ENCODE measurements around the gene CHEK2.
"Not testable (repeated sequence)": the region's sequence is repeated elsewhere in the genome, so short reads cannot be mapped to it uniquely, and the experiment has no call there.

CHEK2 gene

GRCh38 chr22:28741200-28741784 lies 328 bp downstream of the CHEK2 start:
- TF ChIP-seq, protein P1, sequence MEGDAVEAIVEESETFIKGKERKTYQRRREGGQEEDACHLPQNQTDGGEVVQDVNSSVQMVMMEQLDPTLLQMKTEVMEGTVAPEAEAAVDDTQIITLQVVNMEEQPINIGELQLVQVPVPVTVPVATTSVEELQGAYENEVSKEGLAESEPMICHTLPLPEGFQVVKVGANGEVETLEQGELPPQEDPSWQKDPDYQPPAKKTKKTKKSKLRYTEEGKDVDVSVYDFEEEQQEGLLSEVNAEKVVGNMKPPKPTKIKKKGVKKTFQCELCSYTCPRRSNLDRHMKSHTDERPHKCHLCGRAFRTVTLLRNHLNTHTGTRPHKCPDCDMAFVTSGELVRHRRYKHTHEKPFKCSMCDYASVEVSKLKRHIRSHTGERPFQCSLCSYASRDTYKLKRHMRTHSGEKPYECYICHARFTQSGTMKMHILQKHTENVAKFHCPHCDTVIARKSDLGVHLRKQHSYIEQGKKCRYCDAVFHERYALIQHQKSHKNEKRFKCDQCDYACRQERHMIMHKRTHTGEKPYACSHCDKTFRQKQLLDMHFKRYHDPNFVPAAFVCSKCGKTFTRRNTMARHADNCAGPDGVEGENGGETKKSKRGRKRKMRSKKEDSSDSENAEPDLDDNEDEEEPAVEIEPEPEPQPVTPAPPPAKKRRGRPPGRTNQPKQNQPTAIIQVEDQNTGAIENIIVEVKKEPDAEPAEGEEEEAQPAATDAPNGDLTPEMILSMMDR (conservative IDR thresholded peaks at IDR 0.05; ENCODE audit: low read depth, low read length) = no peak
- peak overlapping the region; percentile 78 for H3K4me3 ChIP-seq (ENCODE audit: low read length)
- DNase-seq (ENCODE audit: low read depth) = no peak

DNA sequence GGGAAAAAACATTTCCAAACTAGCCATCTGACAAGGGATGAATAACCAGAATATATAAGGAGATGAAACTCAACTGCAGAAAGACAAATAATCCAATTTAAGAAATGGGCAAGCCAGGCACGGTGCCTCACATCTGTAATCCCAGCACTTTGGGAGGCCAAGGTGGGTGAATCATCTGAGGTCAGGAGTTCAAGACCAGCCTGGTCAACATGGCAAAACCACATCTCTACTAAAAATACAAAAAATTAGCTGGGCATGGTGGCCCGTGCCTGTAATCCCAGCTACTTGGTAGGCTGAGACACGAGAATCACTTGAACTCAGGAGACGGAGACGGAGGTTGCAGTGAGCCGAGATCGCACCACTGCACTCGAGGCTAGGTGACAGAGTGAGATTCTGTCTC lies 2.7 kb downstream of the CHEK2 start:
- not testable (repeated sequence) for H3K4me3 ChIP-seq (ENCODE audit: low read length); DNase-seq (ENCODE audit: low read depth)

- DNase-seq (ENCODE audit: low read depth) = no peak
- TF ChIP-seq, protein P1 (conservative IDR thresholded peaks at IDR 0.05; ENCODE audit: low read depth, low read length) = no peak
These were observed 3.9 kb downstream of the CHEK2 start for GRCh38 chr22:28737701-28738100.

DNA sequence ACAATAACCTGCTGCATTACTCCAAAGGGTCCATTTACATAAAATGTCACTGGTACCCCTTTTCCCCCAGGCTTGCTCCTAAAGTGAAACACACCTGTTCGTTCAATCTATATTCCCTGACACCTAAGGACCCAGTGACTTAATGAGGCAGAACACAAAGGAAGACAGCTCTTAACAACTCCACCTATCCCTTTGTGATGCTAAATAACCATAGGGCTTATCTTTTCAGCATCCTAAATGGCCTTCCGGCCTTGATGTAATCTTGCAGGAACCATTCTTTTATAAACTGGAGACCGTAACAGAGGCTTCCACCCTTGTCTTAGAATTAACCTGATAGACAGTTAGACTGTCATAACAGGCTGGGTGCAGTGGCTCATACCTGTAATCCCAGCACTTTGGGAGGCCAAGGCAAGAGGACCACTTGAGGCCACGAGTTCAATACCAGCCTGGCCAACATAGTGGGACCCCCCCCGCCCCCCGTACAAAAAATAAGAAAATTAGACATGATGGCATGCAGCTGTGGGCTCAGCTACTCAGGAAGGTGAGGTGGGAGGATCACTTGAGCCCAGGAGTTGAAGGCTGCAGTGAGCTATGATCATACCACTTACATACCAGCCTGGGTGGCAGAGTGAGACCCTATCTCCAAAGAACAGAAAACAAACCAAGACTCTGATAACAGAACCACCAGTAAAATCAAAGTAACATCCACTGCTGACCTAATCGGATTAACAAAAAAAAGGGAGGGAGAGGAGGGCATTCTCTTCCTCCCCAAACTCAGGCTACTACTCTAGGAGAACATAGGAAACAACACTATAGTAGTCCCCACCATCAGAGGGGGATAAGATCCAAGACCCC lies 5.1 kb downstream of the CHEK2 start:
- TF ChIP-seq, protein P1 (conservative IDR thresholded peaks at IDR 0.05; ENCODE audit: low read depth, low read length) = no peak
- DNase-seq (ENCODE audit: low read depth) = no peak

More at GRCh38 chr22:28737701-28738100, 3.9 kb downstream of the CHEK2 start:
- H3K4me3 ChIP-seq (ENCODE audit: low read length) = no peak overlapping the region

GRCh38 chr22:28734393-28734792 lies 7.2 kb downstream of the CHEK2 start:
- TF ChIP-seq, protein P1 (conservative IDR thresholded peaks at IDR 0.05; ENCODE audit: low read depth, low read length) = no peak
- DNase-seq (ENCODE audit: low read depth) = no peak
- H3K4me3 ChIP-seq (ENCODE audit: low read length) = no peak overlapping the region

More for the DNA sequence above, 5.1 kb downstream of the CHEK2 start:
- H3K4me3 ChIP-seq (ENCODE audit: low read length) = no peak overlapping the region

DNA sequence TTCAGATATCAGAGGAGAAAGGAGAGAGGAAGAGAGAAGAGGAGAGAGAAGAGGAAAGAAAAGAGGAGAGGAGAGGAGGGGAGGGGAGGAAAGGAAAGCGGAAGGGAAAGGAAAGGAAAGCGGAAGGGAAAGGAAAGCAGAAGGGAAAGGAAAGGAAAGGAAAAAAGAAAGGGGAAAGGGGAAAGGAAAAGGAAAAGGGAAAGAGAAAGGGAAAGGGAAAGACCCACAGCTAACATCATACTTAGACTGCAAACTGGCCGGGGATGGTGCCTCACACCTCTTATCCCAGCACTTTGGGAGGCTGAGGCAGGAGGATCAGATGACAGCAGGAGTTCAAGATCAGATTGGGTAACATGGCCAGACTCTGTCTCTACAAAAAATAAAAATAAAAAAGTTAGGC lies 11.4 kb downstream of the CHEK2 start:
- TF ChIP-seq, protein P1 (conservative IDR thresholded peaks at IDR 0.05; ENCODE audit: low read depth, low read length) = no peak
- H3K4me3 ChIP-seq (ENCODE audit: low read length) = no peak overlapping the region
- no peak for DNase-seq (ENCODE audit: low read depth)

DNA sequence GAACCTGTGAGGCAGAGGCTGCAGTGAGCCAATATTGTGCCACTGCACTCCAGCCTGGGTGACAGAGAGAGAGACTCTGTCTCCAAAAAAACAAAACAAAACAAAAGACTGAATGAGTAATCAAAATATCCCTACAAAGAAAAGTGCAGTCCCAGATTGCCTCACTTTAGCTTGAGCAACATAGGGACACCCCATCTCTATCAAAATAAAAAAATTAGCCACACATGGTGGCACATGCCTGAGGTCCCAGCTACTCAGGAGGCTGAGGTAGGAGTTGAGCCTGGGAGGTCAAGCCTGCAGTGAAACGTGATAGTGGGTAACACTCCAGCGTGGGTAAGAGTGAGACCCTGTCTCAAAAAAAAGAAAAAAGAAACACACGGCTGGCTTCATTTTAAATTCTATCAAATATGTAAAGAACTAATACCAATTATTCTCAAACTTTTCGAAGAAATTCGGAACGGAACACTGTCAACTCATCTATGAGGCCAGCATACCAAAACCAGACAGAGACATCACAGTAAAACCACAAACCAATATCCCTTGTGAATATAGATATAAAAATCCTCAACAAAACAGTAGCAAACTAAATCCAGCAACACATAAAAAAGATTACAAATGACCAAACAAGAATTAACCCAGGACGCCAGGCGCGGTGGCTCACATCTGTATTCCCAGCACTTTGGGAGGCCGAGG lies 12.9 kb downstream of the CHEK2 start:
- DNase-seq (ENCODE audit: low read depth) = no peak
- no peak overlapping the region for H3K4me3 ChIP-seq (ENCODE audit: low read length)
- TF ChIP-seq, protein P1 (conservative IDR thresholded peaks at IDR 0.05; ENCODE audit: low read depth, low read length) = no peak

Measured in retinal pigment epithelial cell (primary cell).